ENCODE measurements around the gene MYO1G. TPM values are rescaled to one million over a fixed set of nuclear protein-coding genes. Genes with fewer than 3 reads are reported as not detected.
"Not testable (repeated sequence)": the region's sequence is repeated elsewhere in the genome, so short reads cannot be mapped to it uniquely, and the experiment has no call there.

Gene MYO1G
- total and polyA plus RNA-seq, 8 donors = 1.7 to 16.7 (median 3.3) TPM

GRCh38 chr7:44935583-44935982 is 43.2 kb downstream of the MYO1G start:
- Histone ChIP-seq H3K4me3 (no peak overlapping the region), H3K4me1 (no peaks in the 10 kb centered on the region), H3K27ac (no peak overlapping the region), H3K27me3 (peaks cover 0 to 12% (median 0%) of the 10 kb centered on the region in 3 donors), H3K36me3 (no peaks in the 10 kb centered on the region), H3K9me3 (no peaks in the 10 kb centered on the region)
- TF ChIP-seq, protein P1, sequence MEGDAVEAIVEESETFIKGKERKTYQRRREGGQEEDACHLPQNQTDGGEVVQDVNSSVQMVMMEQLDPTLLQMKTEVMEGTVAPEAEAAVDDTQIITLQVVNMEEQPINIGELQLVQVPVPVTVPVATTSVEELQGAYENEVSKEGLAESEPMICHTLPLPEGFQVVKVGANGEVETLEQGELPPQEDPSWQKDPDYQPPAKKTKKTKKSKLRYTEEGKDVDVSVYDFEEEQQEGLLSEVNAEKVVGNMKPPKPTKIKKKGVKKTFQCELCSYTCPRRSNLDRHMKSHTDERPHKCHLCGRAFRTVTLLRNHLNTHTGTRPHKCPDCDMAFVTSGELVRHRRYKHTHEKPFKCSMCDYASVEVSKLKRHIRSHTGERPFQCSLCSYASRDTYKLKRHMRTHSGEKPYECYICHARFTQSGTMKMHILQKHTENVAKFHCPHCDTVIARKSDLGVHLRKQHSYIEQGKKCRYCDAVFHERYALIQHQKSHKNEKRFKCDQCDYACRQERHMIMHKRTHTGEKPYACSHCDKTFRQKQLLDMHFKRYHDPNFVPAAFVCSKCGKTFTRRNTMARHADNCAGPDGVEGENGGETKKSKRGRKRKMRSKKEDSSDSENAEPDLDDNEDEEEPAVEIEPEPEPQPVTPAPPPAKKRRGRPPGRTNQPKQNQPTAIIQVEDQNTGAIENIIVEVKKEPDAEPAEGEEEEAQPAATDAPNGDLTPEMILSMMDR (IDR thresholded peaks at IDR 0.05) = no peak
- no peak for TF ChIP-seq POLR2AphosphoS5 (IDR thresholded peaks at IDR 0.05)
- TF ChIP-seq POLR2A (IDR thresholded peaks at IDR 0.05) = no peak
- no peak for TF ChIP-seq EP300 (IDR thresholded peaks at IDR 0.05)
- WGBS, 5 donors = 60 to 92% (median 85%) methylated on average over 3 to 4 of the region's 4 CpGs
- intact Hi-C loops (cut with DNase I; ENCODE audit: low total_unique reads) = no loop called here
- no peak for DNase-seq

DNA sequence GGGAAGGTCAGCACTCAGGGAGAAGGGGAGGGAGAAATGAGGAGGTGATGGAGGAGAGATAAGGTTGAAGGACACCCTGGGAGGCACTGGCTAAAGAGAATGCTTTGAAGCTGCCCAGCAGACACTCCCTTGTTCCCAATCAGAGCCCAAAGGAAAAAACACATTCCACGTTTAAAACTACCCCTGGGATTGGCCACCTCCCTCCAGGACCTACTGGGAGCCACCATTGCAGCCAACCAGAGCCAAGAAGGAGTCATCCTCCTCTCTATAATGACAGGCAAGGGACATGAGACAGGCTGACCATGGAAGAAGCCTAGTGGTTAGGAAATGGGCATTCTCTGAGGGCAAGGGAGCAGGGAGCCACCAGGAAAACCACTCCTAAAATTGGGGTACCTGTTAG is 43.8 kb downstream of the MYO1G start:
- no peak for DNase-seq
- whole genome bisulfite sequencing, 5 donors = 9 to 30% (median 18%) methylated on average over 1 of the region's 1 CpG
- Histone ChIP-seq H3K4me3 (no peak overlapping the region), H3K27me3 (peaks cover 0 to 12% (median 0%) of the 10 kb centered on the region in 3 donors), H3K27ac (no peak overlapping the region), H3K4me1 (no peaks in the 10 kb centered on the region), H3K9me3 (peaks cover 0 to 5% (median under 1%) of the 10 kb centered on the region in 4 donors), H3K36me3 (no peaks in the 10 kb centered on the region)
- intact Hi-C loops (cut with DNase I; ENCODE audit: low total_unique reads) = no loop called here
- no peak for TF ChIP-seq POLR2AphosphoS5 (IDR thresholded peaks at IDR 0.05)

DNA sequence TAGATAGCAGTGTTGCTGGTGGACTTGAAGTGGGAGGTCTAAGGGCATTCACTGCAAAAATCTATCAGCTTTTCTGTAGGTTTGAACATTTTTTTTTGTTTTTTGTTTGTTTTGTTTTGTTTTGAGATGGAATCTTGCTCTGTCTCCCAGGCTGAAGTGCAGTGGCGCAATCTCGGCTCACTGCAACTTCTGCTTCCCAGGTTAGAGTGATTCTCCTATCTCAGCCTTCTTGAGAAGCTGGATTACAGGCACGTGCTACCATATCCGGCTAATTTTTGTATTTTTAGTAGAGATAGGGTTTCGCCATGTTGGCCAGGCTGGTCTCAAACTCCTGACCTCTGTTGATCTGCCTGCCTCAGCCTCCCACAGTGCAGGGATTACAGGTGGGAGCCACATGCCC is 44.3 kb downstream of the MYO1G start:
- DNase-seq; intact Hi-C loops (cut with DNase I; ENCODE audit: low total_unique reads); H3K27ac ChIP-seq; H3K36me3 ChIP-seq; H3K4me1 ChIP-seq; H3K4me3 ChIP-seq; H3K9me3 ChIP-seq: not testable (repeated sequence)
- WGBS, 5 donors = 70 to 84% (median 77%) methylated on average over 5 of the region's 5 CpGs
- peaks cover 0 to 12% (median 0%) of the 10 kb centered on the region in 3 donors for H3K27me3 ChIP-seq

DNA sequence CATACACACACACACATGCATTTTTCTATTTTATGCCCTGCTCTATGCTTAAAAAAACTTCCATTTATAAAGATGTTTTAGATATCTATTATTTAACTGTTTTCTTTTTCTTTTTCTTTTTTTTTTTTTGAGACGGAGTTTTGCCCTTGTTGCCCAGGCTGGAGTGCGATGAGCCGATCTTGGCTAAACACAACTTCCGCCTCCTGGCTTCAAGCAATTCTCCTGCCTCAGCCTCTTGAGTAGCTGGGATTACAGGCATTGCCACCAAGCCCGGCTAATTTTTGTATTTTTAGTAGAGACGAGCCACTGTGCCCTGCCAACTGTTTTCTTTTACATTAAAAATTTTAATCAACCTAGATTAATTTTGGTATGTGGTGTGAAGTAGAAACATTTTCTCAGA is 47.9 kb downstream of the MYO1G start:
- no peak overlapping the region for H3K4me3 ChIP-seq
- no peak for DNase-seq
- intact Hi-C loops (cut with DNase I; ENCODE audit: low total_unique reads) = no loop called here
- H3K4me1 ChIP-seq = no peaks in the 10 kb centered on the region
- TF ChIP-seq, protein P1 (IDR thresholded peaks at IDR 0.05) = no peak
- no peak for TF ChIP-seq POLR2A (IDR thresholded peaks at IDR 0.05)
- no peak for TF ChIP-seq EP300 (IDR thresholded peaks at IDR 0.05)
- TF ChIP-seq POLR2AphosphoS5 (IDR thresholded peaks at IDR 0.05) = no peak
- peaks cover 0 to 6% (median 2%) of the 10 kb centered on the region in 4 donors for H3K9me3 ChIP-seq
- no peaks in the 10 kb centered on the region for H3K36me3 ChIP-seq
- peaks cover 0 to 5% (median 0%) of the 10 kb centered on the region in 3 donors for H3K27me3 ChIP-seq
- 86 to 94% (median 92%) methylated on average over 6 of the region's 6 CpGs for WGBS, 5 donors
- no peak overlapping the region for H3K27ac ChIP-seq

- intact Hi-C loops (cut with DNase I; ENCODE audit: low total_unique reads) = loop anchor here (5.0 kb wide), 1 partner anchor 65 kb away; no protein-coding TSS in a partner anchor
- DNase-seq = no peak
- Histone ChIP-seq H3K27me3 (no peaks in the 10 kb centered on the region), H3K36me3 (no peaks in the 10 kb centered on the region), H3K9me3 (no peaks in the 10 kb centered on the region), H3K27ac (no peak overlapping the region), H3K4me3 (no peak overlapping the region), H3K4me1 (peaks cover 0 to 7% (median 3%) of the 10 kb centered on the region in 4 donors)
- TF ChIP-seq, protein P1 (IDR thresholded peaks at IDR 0.05) = no peak
- no peak for TF ChIP-seq POLR2AphosphoS5 (IDR thresholded peaks at IDR 0.05)
- TF ChIP-seq POLR2A (IDR thresholded peaks at IDR 0.05) = no peak
- TF ChIP-seq EP300 (IDR thresholded peaks at IDR 0.05) = no peak
- 60 to 68% (median 63%) methylated on average over 8 of the region's 8 CpGs for WGBS, 5 donors
Measured at GRCh38 chr7:44922351-44922694, 56.5 kb downstream of the MYO1G start.
